HG02571 (cell line): ENCODE data around the gene TMEM50B.
"Not testable (repeated sequence)": the region's sequence is repeated elsewhere in the genome, so short reads cannot be mapped to it uniquely, and the experiment has no call there.

Experiments used
- ATAC-seq: cut with Tn5 transposase; IDR thresholded peaks from one replicate; pipeline ENCODE4 v1.9.1; 2021; ENCODE audit warnings: mild to moderate bottlenecking, moderate library complexity; ENCODE audit not compliant: unreplicated experiment

The TMEM50B gene

GRCh38 chr21:33433001-33433400 lies 46.8 kb downstream of the TMEM50B start:
- no peak for ATAC-seq

DNA sequence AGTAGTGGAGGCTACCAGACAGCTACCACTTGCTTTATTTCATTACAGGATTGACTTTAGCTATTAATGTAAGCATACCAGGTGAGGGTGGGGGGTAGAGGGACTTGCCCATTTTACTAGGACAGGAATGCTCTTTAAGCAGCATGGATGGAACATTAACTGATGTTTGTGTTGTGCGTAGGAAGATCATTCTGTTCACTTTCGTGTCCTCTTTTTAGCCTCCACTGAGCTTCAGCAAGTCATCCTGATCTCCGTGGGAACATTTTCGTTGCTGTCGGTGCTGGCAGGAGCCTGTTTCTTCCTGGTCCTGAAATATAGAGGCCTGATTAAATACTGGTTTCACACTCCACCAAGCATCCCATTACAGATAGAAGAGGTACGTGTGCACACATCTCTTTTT lies 47.3 kb downstream of the TMEM50B start:
- no peak for ATAC-seq

GRCh38 chr21:33430858-33431257 lies 48.9 kb downstream of the TMEM50B start:
- ATAC-seq, result no peak

GRCh38 chr21:33428669-33429068 lies 51.1 kb downstream of the TMEM50B start:
- no peak for ATAC-seq

GRCh38 chr21:33427051-33427450 lies 52.7 kb downstream of the TMEM50B start:
- ATAC-seq, result no peak

DNA sequence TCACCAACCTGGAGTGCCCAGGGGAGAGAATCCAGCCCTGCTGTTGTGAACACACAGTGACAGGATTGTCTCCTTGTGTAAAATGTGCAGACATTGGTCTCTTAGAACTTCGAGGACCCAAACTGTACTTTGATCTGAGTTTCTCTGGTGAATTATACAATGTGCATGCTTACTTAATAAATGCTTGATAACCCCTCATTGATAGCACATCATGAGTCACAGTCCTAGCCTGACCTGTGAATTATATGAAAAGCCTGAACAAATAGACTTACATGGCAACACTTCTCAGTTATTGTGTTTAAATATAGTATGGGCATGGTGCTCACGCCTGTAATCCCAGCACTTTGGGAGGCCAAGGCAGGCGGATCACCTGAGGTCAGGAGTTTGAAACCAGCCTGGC lies 53.9 kb downstream of the TMEM50B start:
- no peak for ATAC-seq

GRCh38 chr21:33424214-33424613 lies 55.6 kb downstream of the TMEM50B start:
- ATAC-seq, result no peak

DNA sequence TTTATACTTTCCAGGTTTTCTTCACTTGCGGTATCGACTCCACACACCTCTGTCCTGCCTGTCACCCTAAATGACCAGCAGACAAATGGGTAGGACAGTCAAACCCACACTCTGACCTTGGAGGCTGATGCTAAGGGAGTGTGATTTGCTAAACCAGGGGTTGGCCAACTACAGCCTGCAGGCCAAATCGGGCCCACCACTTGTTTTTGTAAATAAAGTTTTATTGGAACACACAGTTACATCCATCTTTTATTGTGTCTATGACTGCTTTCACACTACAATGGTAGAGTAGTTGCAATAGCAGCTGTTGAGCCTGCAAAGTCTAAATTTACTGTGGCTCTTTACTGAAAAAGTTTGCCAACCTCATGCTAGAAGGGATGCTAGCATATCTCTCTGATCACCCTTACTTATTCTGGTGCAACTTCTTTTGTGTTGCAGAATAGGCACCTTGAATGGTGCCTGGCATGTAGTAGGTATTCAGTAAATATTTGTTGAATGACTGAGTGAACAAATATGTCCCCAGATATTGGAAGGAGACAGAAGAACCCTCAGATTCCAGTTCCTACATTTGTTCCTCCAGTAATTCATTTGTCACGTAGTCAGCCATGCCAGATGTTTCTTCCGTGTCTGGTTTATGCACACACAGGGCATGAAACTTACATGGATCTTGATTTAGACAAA lies 57.9 kb downstream of the TMEM50B start:
- no peak for ATAC-seq

GRCh38 chr21:33419538-33420123 lies 60.1 kb downstream of the TMEM50B start:
- no peak for ATAC-seq

GRCh38 chr21:33418691-33419090 lies 61.1 kb downstream of the TMEM50B start:
- ATAC-seq, result no peak

GRCh38 chr21:33414926-33415325 lies 64.8 kb downstream of the TMEM50B start:
- no peak for ATAC-seq

DNA sequence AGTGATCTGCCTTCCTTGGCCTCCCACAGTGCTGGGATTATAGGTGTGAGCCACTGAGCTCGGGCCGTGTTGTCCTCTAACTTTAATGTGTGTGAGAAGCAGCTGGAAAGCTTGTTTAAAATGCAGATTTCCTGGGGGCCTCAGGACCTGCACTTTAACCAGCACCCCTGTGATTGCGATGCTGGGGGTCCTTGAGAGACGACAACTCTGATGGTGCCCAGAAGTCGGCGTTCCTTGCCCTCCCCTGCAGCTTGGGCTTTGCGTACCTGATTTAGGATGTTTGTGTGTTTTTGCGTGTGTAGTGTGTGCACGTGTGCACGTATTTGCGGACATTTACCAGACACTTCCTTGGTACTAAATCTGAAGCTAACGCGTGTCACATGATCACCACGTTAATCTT lies 65.7 kb downstream of the TMEM50B start:
- ATAC-seq, result no peak

DNA sequence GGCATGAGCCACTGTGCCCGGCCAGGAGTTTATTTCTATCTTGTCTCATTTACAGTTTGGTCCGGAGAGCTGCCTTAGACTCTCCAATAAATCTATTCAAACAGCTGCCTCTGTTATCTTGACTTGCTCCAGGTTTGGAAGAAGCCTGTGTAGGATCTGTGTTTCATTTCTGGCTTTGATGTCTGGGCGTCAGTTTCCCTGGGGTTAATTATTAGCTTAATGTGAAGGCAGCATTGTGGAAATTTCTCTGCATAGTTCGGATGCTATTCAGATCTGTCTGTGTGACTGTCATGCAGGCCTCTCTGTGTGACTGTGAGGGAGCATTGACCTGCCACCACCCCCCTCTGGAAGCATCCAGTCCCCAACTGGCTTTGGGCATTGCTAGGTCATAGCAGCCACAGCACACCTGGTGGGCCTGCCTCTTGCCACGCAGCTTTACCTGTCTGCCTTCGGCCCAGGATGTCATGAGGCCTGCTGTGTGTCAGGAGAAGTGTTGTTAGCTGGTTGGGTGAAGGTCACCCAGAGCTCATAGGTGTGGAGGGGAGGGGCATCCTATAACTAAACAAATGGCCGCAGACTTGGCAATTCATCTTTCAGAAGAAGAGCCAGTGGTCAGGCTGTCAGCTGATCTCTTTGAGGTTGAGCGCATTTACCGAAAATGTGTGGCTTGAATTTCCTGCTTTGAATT lies 66.8 kb downstream of the TMEM50B start:
- ATAC-seq, result no peak

- ATAC-seq, result not testable (repeated sequence)
Observed at GRCh38 chr21:33412439-33412831, 67.3 kb downstream of the TMEM50B start.

GRCh38 chr21:33411949-33412430 lies 67.8 kb downstream of the TMEM50B start:
- ATAC-seq, result no peak

- no peak for ATAC-seq
Observed at GRCh38 chr21:33406493-33406892, 73.3 kb downstream of the TMEM50B start.

GRCh38 chr21:33403786-33404585 lies 75.8 kb downstream of the TMEM50B start:
- ATAC-seq, result no peak

DNA sequence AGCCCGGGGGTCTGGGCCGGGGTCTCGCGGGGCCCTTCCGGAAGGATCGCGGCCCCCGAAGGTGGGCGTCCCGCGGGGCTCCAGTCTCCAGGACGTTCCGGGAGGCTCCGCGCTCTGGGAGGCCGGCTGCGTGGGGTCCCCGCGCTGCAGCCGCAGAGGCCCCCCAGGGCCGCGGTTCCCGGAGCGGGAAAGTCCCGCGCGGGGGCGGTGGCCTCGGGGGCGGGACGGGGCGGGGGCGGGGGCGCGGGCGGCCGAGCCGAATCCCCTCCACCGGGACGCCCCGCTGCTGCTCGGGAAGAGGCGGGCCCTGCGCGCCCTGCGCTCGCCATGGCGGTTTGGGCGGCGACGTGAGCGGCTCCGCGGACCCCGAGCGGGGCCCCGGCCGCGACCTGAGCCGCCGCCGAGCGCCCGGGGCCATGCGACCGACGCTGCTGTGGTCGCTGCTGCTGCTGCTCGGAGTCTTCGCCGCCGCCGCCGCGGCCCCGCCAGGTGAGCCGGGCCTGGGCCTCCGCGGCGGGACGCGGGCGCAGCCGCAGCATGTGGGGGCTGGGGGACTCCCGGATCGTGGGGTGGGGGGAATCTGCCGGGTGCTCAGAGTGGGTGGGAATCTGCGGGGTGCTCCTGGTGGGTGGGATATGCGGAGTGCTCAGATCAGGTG lies 76.5 kb downstream of the TMEM50B start, which contains the start of gene IFNGR2:
Gene IFNGR2, plus strand, starts transcription at position 286 of the 658 bp plus-strand sequence. Its CDS starts 131 bp downstream, at position 417.
- no peak for ATAC-seq

DNA sequence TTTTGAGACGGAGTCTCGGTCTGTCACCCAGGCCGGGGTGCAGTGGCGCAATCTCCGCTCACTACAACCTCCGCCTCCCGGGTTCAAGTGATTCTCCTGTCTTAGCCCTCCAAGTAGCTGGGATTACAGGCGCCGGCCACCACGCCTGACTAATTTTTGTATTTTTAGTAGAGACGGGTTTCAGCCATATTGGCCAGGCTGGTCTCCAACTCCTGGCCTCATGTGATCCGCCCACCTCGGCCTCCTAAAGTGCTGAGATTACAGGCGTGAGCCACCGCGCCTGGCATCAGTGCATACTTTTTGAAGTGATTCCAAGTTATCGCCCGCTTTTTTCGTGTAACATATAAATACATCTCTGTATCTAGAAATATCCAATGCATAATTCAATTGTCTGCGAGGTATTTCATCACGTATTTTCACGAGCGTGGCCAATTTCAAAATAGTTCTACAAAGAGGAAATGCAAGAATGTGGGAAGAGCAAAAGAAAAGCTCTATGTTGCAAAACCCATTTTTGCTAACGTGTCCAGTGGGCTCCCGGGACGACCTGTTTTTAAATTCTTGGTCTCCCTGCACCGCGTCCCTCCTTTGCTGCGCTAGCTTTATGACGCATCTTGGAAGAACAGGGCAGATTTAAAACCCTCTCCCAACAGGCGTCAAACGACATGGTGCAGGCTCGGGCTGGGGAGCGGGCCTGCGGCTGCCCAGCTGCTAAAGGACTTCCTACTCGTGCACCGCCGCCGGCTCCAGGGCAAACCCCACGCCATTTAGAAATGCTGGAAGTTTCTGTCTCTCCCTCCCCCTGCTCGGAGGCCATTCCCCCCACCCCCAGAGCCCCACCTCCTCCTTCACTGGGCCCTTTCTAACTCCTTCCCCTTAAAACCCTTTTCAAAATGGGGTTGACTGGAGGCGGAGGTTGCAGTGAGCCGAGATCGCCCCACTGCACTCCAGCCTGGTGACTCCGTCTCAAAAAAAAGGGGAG lies 77.5 kb downstream of the TMEM50B start:
- no peak for ATAC-seq

DNA sequence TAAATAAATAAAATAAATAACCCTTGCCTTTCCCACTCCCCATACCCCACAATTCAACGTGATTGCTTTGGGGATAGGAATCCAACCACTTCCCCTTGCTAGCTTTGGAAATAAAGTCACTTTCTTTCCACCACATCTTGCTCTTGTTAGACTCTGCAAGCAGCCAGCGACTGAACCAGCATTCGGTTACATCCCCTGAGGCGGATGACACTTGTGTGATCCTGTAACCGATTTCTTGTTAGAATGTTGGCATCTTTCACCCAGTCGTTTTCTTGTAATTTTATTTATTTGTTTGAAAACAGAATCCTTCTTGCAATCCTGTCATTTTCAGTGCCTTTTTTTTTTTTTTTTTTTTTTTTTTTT lies 78.2 kb downstream of the TMEM50B start:
- ATAC-seq, result no peak
